CD4-positive, alpha-beta T cell treated with Interleukin-4 for 1 hour (primary cell): Measurements from ENCODE around the gene EVA1A.

Experiments used
- DNase-seq, 2 donors: peaks; one replicate each; pipeline ENCODE4 v3.0.0-alpha.2; 2020 to 2022

Gene EVA1A

DNA sequence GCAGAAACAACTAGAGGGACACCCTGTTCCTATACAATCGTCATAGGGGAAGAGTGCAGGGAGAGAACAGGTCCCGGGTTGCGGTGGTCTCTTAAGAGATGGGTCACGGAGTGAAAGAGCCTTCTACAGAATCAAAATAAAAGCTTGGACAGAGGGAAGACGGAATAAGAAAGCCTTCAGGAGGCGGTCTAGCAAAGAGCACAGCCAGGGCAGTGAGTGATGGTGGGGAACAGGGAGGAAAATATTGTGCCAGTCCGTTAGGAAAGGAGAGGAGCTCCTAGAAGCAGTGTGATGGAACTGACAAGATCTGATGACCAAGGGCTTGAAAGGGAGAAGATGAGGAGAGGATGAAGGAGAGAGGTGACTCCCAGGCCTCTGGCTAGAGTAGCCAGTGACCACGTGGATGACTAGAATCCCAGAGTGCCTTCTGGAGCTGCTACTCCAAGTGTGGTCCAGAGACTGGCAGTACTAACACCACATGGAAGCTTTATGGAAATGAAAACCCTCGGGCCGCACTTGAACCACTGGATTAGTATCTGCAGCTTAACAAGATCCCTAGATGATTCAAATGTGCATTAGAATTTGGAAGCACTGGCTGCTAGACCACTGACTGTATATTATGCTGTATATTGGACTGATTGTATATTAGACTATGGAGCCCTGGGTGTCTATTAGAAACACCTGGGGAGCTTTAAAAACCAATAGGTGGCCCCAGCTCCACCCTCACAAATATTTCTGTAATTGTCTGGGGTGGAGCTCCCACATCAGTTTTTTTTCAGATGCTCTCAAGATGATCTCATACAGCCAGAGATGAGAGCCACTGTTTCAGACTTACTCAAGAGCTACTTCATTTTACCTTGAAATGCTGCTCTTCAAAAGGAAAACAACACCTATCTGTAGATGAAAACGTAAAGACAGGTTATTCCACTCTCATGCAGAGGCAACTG is 1.1 kb upstream of the EVA1A start:
- no peak for DNase-seq

DNA sequence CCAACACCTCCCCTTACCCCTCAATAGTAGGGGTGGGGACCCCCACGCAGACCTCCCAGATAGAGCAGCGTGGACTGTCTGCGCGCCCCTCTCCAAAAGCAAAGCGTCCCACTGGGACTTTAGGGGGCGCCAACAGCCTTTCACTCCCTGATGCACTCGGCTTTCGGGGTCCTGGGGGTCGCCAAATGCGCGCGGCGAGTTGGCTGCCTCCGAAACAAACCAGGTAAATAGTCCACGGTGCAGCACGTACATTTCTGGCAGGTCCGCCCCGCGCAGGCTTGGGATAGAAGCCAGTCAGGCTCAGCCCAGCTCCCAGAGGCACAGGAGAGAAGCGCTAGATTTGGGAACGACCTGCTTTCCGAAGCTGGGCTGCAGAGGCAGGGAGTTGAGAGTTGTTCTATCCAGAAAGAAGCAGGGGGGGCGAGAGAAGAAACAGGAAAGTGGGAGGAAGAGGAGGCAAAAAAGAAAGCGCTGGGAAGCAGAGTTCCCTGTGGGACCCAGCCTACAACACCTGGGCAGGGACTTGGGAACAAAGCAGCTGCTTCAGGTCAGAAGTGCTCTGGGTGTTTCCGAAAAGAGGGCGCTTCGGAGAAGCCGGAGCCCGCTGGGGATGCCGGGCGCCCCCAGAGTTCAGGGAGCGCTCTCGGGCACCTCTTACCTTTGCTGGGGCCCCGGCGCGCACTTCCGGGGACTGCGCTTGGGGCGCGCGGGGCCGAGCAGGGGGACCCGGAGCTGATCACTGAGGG is 544 bp downstream of the EVA1A start:
- DNase-seq = no peak

- DNase-seq = no peak
Measured at GRCh38 chr2:75559680-75560021, 1.1 kb downstream of the EVA1A start.

DNA sequence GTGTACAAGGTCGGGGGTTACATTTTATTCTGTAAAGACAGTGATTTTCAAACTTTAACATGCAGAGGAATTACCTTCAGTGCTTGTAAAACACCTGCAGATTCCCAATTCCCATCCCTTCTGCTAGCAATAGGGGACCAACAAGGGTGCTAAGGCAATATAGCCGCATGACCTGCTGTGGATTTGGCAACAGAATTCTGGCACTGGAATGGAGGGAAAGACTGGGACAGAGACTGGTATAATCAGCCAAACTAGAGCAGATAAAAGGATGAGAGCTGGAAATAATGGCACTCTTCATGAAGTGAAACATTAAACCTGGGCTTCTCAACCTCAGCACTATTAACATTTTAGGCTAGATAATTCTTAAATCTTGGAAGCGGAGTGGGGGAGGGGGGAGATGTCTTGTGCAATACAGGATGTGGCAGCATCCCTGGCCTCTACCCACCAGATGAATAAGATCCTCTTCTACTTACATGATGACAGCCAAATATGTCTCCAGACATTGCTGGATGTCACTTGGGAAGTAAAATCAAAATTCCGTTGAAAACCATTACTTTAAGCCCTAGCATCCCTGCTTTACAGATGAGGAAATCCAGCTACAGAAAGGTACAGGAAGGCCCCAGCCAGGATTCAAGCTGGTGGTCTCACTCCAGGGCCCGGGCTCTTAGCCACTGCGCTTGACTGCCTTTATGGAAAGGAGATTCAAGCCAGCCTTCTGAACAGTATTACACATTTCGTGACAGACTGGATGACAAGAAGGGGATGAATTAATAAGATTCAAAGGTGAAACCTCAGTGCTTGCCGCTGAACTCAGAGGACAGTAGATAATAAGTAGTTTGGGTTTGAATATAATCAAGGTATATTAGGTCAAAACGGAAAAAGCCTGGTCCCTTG is 1.7 kb downstream of the EVA1A start:
- DNase-seq = no peak

DNA sequence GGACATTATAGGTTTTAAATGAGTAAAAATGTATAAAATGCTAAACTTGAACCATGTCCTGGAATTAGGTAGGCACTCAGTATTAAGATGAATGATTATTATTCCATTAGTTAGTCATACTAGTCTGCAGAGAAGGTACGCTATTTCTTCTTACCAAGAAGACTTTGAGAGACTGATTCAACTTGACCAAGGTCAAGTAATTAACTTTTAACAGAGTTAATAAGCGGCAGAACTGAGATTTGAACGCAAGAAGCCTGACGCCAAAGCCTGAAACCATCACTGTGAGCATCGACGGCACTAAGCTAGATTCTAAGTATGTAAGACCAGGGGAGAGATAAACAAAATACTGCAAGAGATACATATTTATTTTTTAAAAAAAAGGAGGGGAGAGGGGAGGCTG is 2.6 kb downstream of the EVA1A start:
- DNase-seq = no peak

DNA sequence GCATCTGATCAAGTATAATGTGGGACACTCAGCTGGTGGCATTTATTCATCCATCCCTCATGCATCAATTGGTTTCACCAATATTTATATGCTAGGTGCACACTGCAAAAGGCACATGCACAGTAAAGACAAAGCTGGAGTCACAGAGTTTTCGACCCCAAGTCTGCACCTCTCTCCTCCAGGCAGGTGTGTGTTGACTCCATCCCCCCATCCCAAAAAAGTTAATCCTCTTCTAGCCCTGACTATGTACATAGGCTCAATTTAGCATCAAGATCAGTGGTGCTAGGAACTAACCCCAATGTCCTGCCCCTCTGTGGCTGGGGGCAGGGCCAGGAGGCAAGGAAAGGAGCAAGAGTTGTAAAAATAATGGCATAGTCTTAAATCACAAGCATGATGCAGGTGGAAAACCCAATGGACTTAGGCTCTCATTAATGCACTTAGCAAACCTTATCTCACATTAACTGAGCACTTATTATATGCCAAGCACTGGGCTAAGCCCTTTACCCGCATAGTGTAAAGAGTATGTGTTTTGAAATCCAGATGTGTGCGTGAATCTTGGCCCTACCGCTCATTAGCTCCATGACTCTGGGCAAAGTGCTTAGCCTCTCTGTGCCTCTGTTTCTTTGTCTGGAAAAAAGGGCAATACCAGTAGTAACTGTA is 3.1 kb downstream of the EVA1A start:
- DNase-seq = no peak

- DNase-seq = no peak
Measured at GRCh38 chr2:75556679-75557366, 3.9 kb downstream of the EVA1A start.

GRCh38 chr2:75555701-75556100 is 5.0 kb downstream of the EVA1A start:
- DNase-seq = no peak

DNA sequence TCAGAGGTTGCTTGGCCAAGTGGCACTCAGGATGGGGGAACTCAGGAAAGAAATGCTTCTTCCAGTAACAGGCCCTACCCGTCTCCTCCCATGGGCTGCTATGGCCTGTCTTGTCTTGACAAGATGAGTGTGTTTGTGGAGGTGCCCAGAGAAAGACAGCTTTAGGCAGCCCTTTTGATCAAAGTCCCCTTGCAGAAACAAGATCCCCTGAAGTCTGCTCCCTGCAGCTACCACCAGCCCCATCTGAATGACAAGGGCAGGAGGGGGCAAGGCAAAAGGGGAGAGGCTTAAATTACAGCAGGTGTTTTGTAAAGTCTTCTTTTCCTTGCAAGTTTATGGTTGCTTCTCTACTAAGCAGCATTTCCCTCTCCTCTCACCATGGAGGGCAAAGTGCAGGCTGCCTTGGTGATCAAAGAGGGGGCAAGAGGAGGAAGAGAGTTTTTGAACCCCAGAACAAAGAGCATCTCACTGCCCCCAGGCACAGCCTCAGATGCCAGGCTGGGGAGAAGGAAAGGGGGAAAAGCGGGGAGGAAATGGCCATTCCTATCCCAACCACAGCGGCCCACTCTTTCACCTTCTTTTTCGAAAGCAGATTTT is 6.7 kb downstream of the EVA1A start:
- DNase-seq = no peak

- no peak for DNase-seq
Measured at GRCh38 chr2:75552222-75552621, 8.5 kb downstream of the EVA1A start.

GRCh38 chr2:75551434-75551833 is 9.3 kb downstream of the EVA1A start:
- no peak for DNase-seq

GRCh38 chr2:75549401-75550253 is 11.1 kb downstream of the EVA1A start:
- DNase-seq = no peak

DNA sequence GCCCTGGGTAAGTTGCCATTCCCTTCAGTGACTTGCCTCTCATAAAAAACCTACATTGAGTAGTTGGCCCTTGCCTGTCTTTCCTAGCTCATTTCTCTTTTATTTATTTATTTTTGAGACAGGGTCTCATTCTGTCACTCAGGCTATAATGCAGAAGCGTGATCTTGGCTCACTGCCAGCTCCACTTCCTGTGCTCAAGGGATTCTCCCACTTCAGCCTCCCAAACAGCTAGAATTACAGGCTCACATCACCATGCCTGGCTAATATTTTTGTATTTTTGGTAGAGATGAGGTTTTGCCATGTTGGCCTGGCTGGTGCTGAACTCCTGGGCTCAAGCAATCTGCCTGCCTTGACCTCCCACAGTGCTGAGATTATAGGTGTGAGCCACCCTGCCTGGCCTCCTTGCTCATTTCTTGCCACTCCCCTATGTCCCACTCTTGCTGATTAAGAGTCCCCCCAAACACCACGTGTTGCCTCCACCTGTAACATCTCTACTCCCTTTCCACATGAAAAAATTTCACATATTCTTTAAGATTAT is 12.6 kb downstream of the EVA1A start:
- DNase-seq = no peak

GRCh38 chr2:75547345-75548035 is 13.2 kb downstream of the EVA1A start:
- no peak for DNase-seq

- DNase-seq = no peak
Measured at GRCh38 chr2:75545922-75546321, 14.8 kb downstream of the EVA1A start.

DNA sequence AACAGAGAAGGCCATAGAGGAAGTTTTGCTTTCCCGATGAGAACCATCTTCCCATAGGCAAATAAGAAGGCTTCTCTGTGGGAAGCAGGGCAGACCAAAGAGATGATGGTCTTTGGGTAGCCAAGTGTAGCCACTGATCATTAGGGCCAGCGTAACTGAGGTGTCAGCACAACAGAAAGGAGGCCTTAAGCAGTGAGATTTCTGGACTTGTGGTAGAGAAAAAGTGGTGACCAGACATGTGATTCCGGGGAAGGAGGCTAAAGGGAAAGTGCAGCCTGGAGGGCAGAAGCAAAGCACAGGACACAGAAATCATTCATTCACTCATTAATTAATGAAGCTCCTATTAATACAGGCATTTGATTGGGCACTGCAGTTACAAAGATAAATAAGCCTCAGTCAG is 15.4 kb downstream of the EVA1A start:
- no peak for DNase-seq

DNA sequence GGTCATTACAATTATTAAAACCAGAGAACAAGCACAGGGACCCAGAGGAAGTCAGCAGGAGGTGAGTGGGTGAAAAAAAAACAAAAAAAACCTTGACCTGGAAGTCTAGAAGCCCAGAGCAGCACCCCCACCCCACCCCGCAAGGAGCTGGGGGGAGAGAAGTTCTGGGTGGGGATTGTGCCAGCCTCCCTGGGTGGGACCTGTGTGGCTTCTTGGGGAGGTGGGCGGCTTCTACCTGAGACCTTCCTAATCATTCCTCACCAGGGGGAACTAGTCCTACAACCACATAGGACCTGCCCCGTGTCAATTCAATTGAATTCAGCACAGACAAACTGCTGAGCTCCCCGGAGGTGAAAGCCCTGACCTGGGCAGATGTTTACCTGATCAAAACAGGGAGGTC is 17.3 kb downstream of the EVA1A start:
- no peak for DNase-seq

DNA sequence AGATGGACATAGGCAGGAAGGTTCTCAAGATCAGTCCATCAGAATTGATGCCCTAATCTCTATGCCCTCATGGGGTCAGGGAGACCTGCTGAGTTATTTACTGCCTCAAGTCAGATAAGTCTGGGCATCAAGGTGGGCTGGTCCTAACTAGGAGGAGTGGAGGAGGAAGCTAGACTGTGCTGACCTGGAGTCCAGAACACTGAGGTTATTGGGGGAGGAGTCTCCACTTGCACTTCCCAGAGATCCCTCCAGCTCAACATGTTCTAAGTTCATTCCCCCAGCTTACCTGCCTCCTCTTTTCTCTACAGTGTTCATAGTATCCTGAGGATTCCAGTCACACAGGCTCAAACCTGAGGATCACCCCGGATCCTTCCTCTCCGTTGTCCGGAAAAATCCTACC is 19.3 kb downstream of the EVA1A start:
- DNase-seq = no peak

- no peak for DNase-seq
Measured at GRCh38 chr2:75540994-75541393, 19.7 kb downstream of the EVA1A start.
